OCI-LY1 (cell line): ENCODE data around the gene ANKRD55.

Experiments
- H2AFZ ChIP-seq: fragments of 200-600 bp; sonication (generic), shearing (Covaris generic); 2 replicates; pipeline ENCODE4 v1.6.0; 2014; ENCODE audit warnings: antibody characterized with exemption, mild to moderate bottlenecking, low read length
- H3F3A ChIP-seq: fragments of 200-600 bp; sonication (generic), shearing (Covaris generic); 2 replicates; pipeline ENCODE4 v1.6.0; 2014; ENCODE audit warnings: mild to moderate bottlenecking, antibody characterized with exemption, low read length, moderate library complexity; ENCODE audit not compliant: insufficient read depth
- H3K27ac ChIP-seq: fragments of 200-600 bp; sonication (generic); 2 replicates; pipeline ENCODE4 v1.5.1; 2014; ENCODE audit warnings: low read length, mixed run types, mild to moderate bottlenecking, low read depth; ENCODE audit not compliant: poor library complexity, severe bottlenecking
- H3K27me3 ChIP-seq: fragments of 200-600 bp; sonication (generic); 2 replicates; pipeline ENCODE4 v1.6.0; 2014; ENCODE audit warnings: antibody characterized with exemption, mild to moderate bottlenecking, low read length, moderate library complexity; ENCODE audit not compliant: insufficient read depth
- H3K36me3 ChIP-seq: fragments of 200-600 bp; sonication (generic); 2 replicates; pipeline ENCODE4 v1.6.1; 2014; ENCODE audit warnings: mild to moderate bottlenecking, antibody characterized with exemption, low read length, moderate library complexity, mixed read lengths; ENCODE audit not compliant: insufficient read depth
- H3K4me1 ChIP-seq: fragments of 200-600 bp; sonication (generic); 2 replicates; pipeline ENCODE4 v1.5.1; 2014; ENCODE audit warnings: mild to moderate bottlenecking, low read length, moderate library complexity; ENCODE audit not compliant: insufficient read depth, severe bottlenecking
- H3K4me2 ChIP-seq: fragments of 200-600 bp; sonication (generic), shearing (Covaris generic); 2 replicates; pipeline ENCODE4 v1.6.1; 2014; ENCODE audit warnings: low read length
- H3K4me3 ChIP-seq: fragments of 200-600 bp; sonication (generic); 2 replicates; pipeline ENCODE4 v1.5.1; 2014; ENCODE audit warnings: low read length, low read depth, mild to moderate bottlenecking, mixed read lengths; ENCODE audit not compliant: poor library complexity, severe bottlenecking
- H3K79me2 ChIP-seq: fragments of 200-600 bp; shearing (Covaris generic); 2 replicates; pipeline ENCODE4 v1.6.1; 2016; ENCODE audit warnings: mixed run types, low read length, mixed read lengths; ENCODE audit not compliant: insufficient read depth
- H3K9ac ChIP-seq: fragments of 200-600 bp; sonication (generic), shearing (Covaris generic); 2 replicates; pipeline ENCODE4 v1.6.1; 2014; ENCODE audit warnings: mild to moderate bottlenecking, low read length, mixed read lengths
- H3K9me2 ChIP-seq: fragments of 200-600 bp; sonication (generic), shearing (Covaris generic); 2 replicates; pipeline ENCODE4 v1.6.1; 2014; ENCODE audit warnings: low read depth, mild to moderate bottlenecking, low read length, mixed read lengths
- H3K9me3 ChIP-seq: fragments of 200-600 bp; shearing (Covaris generic); 2 replicates; pipeline ENCODE4 v1.6.1; 2014; ENCODE audit warnings: low read length, mixed read lengths
- H4K20me1 ChIP-seq: fragments of 200-600 bp; sonication (generic), shearing (Covaris generic); 2 replicates; pipeline ENCODE4 v1.6.0; 2016; ENCODE audit warnings: mild to moderate bottlenecking, low read length; ENCODE audit not compliant: insufficient read depth
- EZH2 ChIP-seq: fragments of 200-600 bp; sonication (generic), shearing (Covaris generic); IDR thresholded peaks from 2 replicates; pipeline ENCODE4 v1.8.0; 2017; ENCODE audit warnings: borderline replicate concordance, mixed run types, mild to moderate bottlenecking, antibody characterized with exemption, low read length, moderate library complexity, mixed read lengths
- TF ChIP-seq, protein P1 (sequence below): fragments of 200-600 bp; sonication (generic), shearing (Covaris generic); IDR thresholded peaks from 2 replicates; pipeline ENCODE4 v1.5.1; 2017; ENCODE audit warnings: mild to moderate bottlenecking, antibody characterized with exemption, low read length, moderate library complexity, mixed read lengths

ANKRD55 gene

DNA sequence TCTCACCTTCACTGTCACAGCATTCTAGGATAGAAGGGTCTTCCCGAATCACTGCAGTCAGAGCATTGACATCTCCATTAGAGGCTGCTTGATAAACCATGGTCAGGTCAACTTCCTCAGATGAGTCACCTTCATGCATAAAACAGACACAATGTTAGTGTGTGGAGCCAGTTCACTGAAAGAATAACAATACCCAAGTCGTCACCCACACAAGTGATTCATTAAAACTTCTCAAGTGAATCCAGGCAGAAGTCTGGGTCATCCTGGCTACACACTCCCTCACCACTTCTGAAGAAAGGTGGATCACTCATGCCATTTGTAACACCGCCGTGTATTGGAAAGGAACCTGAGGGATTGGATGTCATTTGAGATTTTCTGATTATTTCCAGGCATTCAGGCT is 49.6 kb downstream of the ANKRD55 start:
- Histone ChIP-seq H3K36me3 (no peaks in the 10 kb centered on the region), H3K9ac (no peak overlapping the region), H3K79me2 (no peaks in the 10 kb centered on the region), H3K9me3 (no peaks in the 10 kb centered on the region), H3K4me1 (no peaks in the 10 kb centered on the region), H3K27ac (no peak overlapping the region), H3K4me2 (no peak overlapping the region), H3K27me3 (no peaks in the 10 kb centered on the region), H3K4me3 (no peak overlapping the region), H3K9me2 (no peaks in the 10 kb centered on the region), H3F3A (no peaks in the 10 kb centered on the region), H4K20me1 (no peaks in the 10 kb centered on the region), H2AFZ (no peak overlapping the region)
- TF ChIP-seq, protein P1, sequence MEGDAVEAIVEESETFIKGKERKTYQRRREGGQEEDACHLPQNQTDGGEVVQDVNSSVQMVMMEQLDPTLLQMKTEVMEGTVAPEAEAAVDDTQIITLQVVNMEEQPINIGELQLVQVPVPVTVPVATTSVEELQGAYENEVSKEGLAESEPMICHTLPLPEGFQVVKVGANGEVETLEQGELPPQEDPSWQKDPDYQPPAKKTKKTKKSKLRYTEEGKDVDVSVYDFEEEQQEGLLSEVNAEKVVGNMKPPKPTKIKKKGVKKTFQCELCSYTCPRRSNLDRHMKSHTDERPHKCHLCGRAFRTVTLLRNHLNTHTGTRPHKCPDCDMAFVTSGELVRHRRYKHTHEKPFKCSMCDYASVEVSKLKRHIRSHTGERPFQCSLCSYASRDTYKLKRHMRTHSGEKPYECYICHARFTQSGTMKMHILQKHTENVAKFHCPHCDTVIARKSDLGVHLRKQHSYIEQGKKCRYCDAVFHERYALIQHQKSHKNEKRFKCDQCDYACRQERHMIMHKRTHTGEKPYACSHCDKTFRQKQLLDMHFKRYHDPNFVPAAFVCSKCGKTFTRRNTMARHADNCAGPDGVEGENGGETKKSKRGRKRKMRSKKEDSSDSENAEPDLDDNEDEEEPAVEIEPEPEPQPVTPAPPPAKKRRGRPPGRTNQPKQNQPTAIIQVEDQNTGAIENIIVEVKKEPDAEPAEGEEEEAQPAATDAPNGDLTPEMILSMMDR = no peak
- TF ChIP-seq EZH2 = no peak

DNA sequence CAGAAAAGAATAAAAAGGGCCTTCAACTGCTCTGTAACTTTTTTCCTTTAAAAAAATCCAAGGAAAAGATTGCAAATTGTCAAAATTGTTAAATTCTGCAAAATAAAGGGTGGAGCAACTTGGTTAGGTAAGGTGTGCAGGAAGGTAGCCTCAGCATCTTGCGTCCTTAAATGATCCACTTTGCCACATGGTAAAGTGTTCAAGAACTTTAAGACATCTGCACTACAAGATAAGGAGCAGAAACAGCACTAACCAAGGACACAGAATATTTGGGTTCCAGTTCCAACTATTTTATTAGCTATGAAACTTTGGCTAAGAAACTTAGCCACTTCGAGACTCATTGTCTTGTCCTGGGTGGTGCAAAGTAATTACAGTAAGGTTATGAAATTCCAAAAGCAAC is 53.7 kb downstream of the ANKRD55 start:
- 0 out of 2 replicates have a peak, but pooled peaks cover 3% of the 10 kb centered on the region for H3K27me3 ChIP-seq
- no peak overlapping the region for H3K4me2 ChIP-seq
- H3F3A ChIP-seq = no peaks in the 10 kb centered on the region
- H4K20me1 ChIP-seq = no peaks in the 10 kb centered on the region
- H3K79me2 ChIP-seq = no peaks in the 10 kb centered on the region
- TF ChIP-seq, protein P1 = no peak
- TF ChIP-seq EZH2 = no peak
- no peak overlapping the region for H2AFZ ChIP-seq
- no peak overlapping the region for H3K4me3 ChIP-seq
- H3K9me3 ChIP-seq = no peaks in the 10 kb centered on the region
- no peaks in the 10 kb centered on the region for H3K36me3 ChIP-seq
- no peaks in the 10 kb centered on the region for H3K4me1 ChIP-seq
- no peak overlapping the region for H3K9ac ChIP-seq
- H3K27ac ChIP-seq = no peak overlapping the region
- H3K9me2 ChIP-seq = no peaks in the 10 kb centered on the region

DNA sequence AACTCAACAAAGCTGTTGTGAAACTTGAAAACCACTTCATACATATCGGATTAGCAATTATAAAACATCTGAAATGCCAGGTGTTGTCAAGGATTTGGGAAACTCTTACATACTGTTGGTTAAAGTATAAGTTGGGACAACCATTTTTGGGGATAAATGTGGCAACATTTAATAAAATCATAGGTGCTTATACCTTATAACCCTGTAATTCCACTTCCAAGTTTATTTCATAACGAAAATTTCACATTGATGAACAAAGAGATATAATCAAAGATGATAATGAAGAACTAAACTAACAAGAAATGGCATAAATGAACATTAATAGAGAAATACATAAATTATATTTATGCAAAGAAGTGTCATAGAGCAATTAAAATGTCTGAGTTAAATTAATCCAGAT is 54.3 kb downstream of the ANKRD55 start:
- Histone ChIP-seq H3K36me3 (no peaks in the 10 kb centered on the region), H2AFZ (no peak overlapping the region)

More for the DNA sequence above, 54.3 kb downstream of the ANKRD55 start:
- TF ChIP-seq, protein P1 = no peak
- TF ChIP-seq EZH2 = no peak
- Histone ChIP-seq H3F3A (no peaks in the 10 kb centered on the region), H3K79me2 (no peaks in the 10 kb centered on the region), H3K27me3 (0 out of 2 replicates have a peak, but pooled peaks cover 3% of the 10 kb centered on the region), H3K4me1 (no peaks in the 10 kb centered on the region), H3K9me2 (no peaks in the 10 kb centered on the region), H3K9me3 (no peaks in the 10 kb centered on the region), H4K20me1 (no peaks in the 10 kb centered on the region), H3K4me2 (no peak overlapping the region), H3K9ac (no peak overlapping the region), H3K4me3 (no peak overlapping the region), H3K27ac (no peak overlapping the region)
